AG04449 (cell line): ENCODE results near the gene WNK1.
A peak's percentile ranks its signal among the peaks of the same experiment; 100 is the strongest.

Source experiments
- CTCF ChIA-PET: fragments of 350-600 bp; formaldehyde crosslinking; extraction: SDS; loops from one replicate; lab custom pipeline; 2021; ENCODE audit warnings: antibody characterized with exemption; lab: Yijun Ruan, JAX
- POLR2A ChIA-PET: fragments of 400-600, 350-600 bp; formaldehyde crosslinking; extraction: SDS; loops from one replicate; lab custom pipeline; 2020; ENCODE audit warnings: antibody characterized with exemption, inconsistent platforms; lab: Yijun Ruan, JAX
- DNase-seq: peaks from one replicate; pipeline ENCODE4 v3.0.0-alpha.2; 2010; ENCODE audit warnings: low read depth, low spot score
- H3K4me3 ChIP-seq: 2 replicates; pipeline ENCODE4 v1.5.1; 2011; ENCODE audit warnings: low read depth, mild to moderate bottlenecking, control low read depth, low read length
- CTCF ChIP-seq: IDR thresholded peaks from one replicate; pipeline ENCODE4 v1.5.1; 2011; ENCODE audit warnings: mild to moderate bottlenecking, moderate library complexity, low read length, control low read depth, inconsistent platforms; ENCODE audit not compliant: insufficient read depth; ENCODE audit errors: missing control alignments

WNK1 gene

GRCh38 chr12:752695-753610 is 574 bp downstream of the WNK1 start:
- CTCF ChIA-PET, result interaction anchor here (1.0 to 6.9 kb wide), 14 partner anchors 8 to 311 kb away, joined by 3 to 202 read pairs (median 7); no protein-coding TSS in a partner anchor
- DNase-seq, result no peak
- H3K4me3 ChIP-seq, result peak overlapping the region; percentile 85
- POLR2A ChIA-PET, result interaction anchor here (2.9 kb wide), 1 partner anchor 182 kb away, joined by 11 read pairs; no protein-coding TSS in a partner anchor
- TF ChIP-seq CTCF, result peak; percentile 36

DNA sequence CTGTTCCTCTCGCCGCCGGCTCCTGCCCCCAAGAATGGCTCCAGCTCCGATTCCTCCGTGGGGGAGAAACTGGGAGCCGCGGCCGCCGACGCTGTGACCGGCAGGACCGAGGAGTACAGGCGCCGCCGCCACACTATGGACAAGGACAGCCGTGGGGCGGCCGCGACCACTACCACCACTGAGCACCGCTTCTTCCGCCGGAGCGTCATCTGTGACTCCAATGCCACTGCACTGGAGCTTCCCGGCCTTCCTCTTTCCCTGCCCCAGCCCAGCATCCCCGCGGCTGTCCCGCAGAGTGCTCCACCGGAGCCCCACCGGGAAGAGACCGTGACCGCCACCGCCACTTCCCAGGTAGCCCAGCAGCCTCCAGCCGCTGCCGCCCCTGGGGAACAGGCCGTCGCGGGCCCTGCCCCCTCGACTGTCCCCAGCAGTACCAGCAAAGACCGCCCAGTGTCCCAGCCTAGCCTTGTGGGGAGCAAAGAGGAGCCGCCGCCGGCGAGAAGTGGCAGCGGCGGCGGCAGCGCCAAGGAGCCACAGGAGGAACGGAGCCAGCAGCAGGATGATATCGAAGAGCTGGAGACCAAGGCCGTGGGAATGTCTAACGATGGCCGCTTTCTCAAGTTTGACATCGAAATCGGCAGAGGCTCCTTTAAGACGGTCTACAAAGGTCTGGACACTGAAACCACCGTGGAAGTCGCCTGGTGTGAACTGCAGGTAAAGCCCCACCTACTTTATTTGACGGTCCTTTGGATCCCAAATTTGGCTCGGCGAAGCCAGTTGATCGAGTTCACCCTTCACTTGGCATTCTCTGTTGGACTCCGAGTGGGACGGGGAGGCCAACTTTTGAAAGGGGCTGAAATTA is 1.5 kb downstream of the WNK1 start:
- no peak for DNase-seq
- ChIA-PET POLR2A (interaction anchor here (2.9 kb wide), 1 partner anchor 183 kb away, joined by 11 read pairs; no protein-coding TSS in a partner anchor), CTCF (interaction anchor here (0.9 to 6.9 kb wide), 8 partner anchors 7 to 186 kb away, joined by 3 to 202 read pairs (median 22); no protein-coding TSS in a partner anchor)
- TF ChIP-seq CTCF, result no peak
- peak overlapping the region; percentile 85 for H3K4me3 ChIP-seq

DNA sequence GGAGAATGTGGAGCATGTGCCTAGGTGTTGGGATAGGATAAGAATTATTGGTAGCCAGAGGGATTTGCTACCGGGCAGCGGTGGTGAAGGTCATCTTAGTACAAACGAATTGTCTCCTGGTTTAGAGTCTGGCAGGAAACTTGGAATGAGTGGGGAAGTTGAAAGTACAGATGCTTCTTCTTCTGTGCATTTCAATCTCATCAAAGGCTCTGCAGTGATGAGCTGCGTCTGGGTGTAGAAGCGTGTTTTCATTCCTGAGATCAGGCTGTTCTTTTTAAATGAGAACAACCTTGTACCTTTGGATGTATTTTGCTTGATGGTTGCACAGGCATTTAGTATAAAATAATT is 2.1 kb downstream of the WNK1 start:
- no peak for TF ChIP-seq CTCF
- no peak for DNase-seq
- peak overlapping the region; percentile 85 for H3K4me3 ChIP-seq
- POLR2A ChIA-PET, result no interaction called here
- CTCF ChIA-PET, result interaction anchor here (0.7 to 6.9 kb wide), 9 partner anchors 14 to 197 kb away, joined by 3 to 202 read pairs (median 5); no protein-coding TSS in a partner anchor

GRCh38 chr12:754851-755562 is 2.6 kb downstream of the WNK1 start:
- peak; percentile 26 for TF ChIP-seq CTCF
- CTCF ChIA-PET, result interaction anchor here (0.7 to 6.9 kb wide), 10 partner anchors 14 to 197 kb away, joined by 3 to 202 read pairs (median 5); no protein-coding TSS in a partner anchor
- POLR2A ChIA-PET, result no interaction called here
- no peak for DNase-seq
- H3K4me3 ChIP-seq, result peak overlapping the region; percentile 85

- TF ChIP-seq CTCF, result no peak
- H3K4me3 ChIP-seq, result no peak overlapping the region
- ChIA-PET POLR2A (no interaction called here), CTCF (interaction anchor here (1.4 to 3.1 kb wide), 5 partner anchors 8 to 146 kb away, joined by 3 to 33 read pairs (median 6); partner anchors contain the start of gene WNK1)
- DNase-seq, result no peak
Measured at GRCh38 chr12:759628-760027, 7.2 kb downstream of the WNK1 start.
